Lung (tissue), 12 donors: ENCODE results near the gene TAF8. TPM values are rescaled to one million over a fixed set of nuclear protein-coding genes. Genes with fewer than 3 reads are reported as not detected.

Experiments used
- ATAC-seq: fragments of 200-7000 bp; cut with Tn5 transposase; one replicate; pipeline ENCODE4 v1.9.1; 2020; ENCODE audit warnings: moderate number of reproducible peaks; ENCODE audit not compliant: insufficient read depth, low FRiP score
- DNase-seq, 3 donors: peaks; one replicate each; pipeline ENCODE4 v3.0.0-alpha.2; 2013 to 2017
- H3K27ac ChIP-seq, 2 donors: one replicate each; pipeline ENCODE4 v1.5.1; 2013; ENCODE audit warnings: mild to moderate bottlenecking in 2 of 2, moderate library complexity in 2 of 2, control low read depth in 1 of 2, inconsistent platforms in 1 of 2, low read depth in 1 of 2, low read length in 1 of 2
- H3K27me3 ChIP-seq, 3 donors: one replicate each; pipeline ENCODE4 v1.5.1; 2013; ENCODE audit warnings: low read length in 2 of 3; ENCODE audit not compliant: control insufficient read depth in 3 of 3, insufficient read depth in 3 of 3
- H3K36me3 ChIP-seq, 4 donors: one replicate each; pipeline ENCODE4 v1.5.1; 2013; ENCODE audit warnings: low read length in 4 of 4, mild to moderate bottlenecking in 1 of 4, moderate library complexity in 1 of 4; ENCODE audit not compliant: control insufficient read depth in 4 of 4, insufficient read depth in 4 of 4
- H3K4me1 ChIP-seq, 5 donors: one replicate each; pipeline ENCODE4 v1.5.1; 2013; ENCODE audit warnings: low read length in 5 of 5, mild to moderate bottlenecking in 2 of 5, moderate library complexity in 1 of 5; ENCODE audit not compliant: control insufficient read depth in 5 of 5, insufficient read depth in 5 of 5
- H3K4me3 ChIP-seq: one replicate; pipeline ENCODE4 v1.5.1; 2013; ENCODE audit warnings: mild to moderate bottlenecking, control low read depth, moderate library complexity
- H3K9ac ChIP-seq, 2 donors: one replicate each; pipeline ENCODE4 v1.5.1; 2013; ENCODE audit warnings: low read length in 2 of 2, control low read depth in 1 of 2; ENCODE audit not compliant: insufficient read depth in 1 of 2
- H3K9me3 ChIP-seq, 4 donors: one replicate each; pipeline ENCODE4 v1.5.1; 2013; ENCODE audit warnings: low read length in 3 of 4, mild to moderate bottlenecking in 1 of 4, moderate library complexity in 1 of 4; ENCODE audit not compliant: control insufficient read depth in 4 of 4, insufficient read depth in 3 of 4
- whole genome bisulfite sequencing, 2 donors: extraction: QIAGEN DNeasy Blood & Tissue Kit; methylation state at CpG; one replicate each; pipeline ENCODE4 v1.1.7; 2013; 5-methylcytosine and 5-hydroxymethylcytosine counted together
- polyA plus RNA-seq, 2 donors: library from polyadenylated mRNA; stranded (reverse); fragments of 200-250 nt; gene quantifications; one replicate each; pipeline ENCODE4 v1.2.1, GENCODE V29; 2013
- total RNA-seq, 2 donors: library from RNA; depleted of rRNA in 1 of 2; stranded (reverse); fragments of >200 nt in 1 of 2; gene quantifications; one replicate each; pipeline ENCODE4 v1.2.1, GENCODE V29; 2014 to 2021
- TF ChIP-seq, protein P1 (sequence below): IDR thresholded peaks from 2 replicates; pipeline ENCODE4 v1.5.1; 2012; ENCODE audit warnings: mild to moderate bottlenecking; ENCODE audit errors: control extremely low read depth, extremely low read depth
- donor health status: control.
- donor health status: control.
- donor health status: Bipolar disorder and iron deficiency.
- donor health status: healthy.
- donor health status: DM: yes; HTN: yes; CAD: no.

TAF8 gene
- total and polyA plus RNA-seq, 4 donors: 14.0 to 26.7 (median 17.0) TPM

DNA sequence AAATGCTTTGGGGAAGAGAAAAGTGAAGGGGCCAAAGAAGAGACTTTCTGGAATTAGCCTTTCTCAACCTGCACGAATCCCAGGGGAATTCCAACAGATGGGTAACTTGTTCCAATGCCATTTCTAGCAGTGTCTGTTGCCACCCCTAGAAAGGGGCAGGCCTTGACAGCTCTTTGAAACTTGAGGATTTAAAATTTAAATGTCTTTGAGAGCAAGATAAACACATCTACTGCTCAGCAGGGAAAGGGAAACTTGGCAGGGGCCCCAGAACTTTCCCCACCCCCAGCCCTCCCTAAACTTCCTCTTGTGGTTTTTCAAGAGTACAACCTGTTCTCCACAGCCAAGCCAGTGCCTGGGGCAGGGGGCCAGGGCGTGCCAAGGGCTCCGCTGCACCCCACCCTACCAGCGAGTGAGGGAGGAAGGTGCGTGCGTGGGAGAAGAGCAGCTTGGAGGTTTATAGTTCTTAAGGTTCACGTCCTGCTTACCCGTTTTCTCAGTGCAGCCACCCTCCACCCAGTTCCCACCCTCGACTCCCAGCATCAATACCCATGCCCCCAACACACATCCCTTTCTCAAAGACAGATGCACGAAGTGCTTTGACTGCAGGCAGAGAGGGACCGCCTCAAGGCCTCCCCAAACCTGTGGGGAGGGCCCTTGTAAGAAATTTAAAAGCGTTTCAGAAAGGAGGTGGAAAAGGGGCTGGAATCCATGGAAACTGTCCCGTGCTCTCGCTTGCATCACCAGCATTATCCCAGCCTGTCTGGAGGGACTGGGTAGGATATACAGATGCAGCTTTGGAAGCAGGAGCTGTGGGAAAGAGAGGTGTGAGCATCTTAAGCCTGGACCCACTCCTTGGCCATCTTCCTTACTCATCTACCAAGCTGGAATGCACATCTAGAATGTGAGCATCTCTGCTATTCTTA is 4.5 kb upstream of the TAF8 start:
- Histone ChIP-seq H3K9me3 (no peaks in the 10 kb centered on the region), H3K36me3 (no peaks in the 10 kb centered on the region), H3K27ac (peak overlapping the region; percentile 86 to 95), H3K4me1 (peaks cover 6 to 29% (median 23%) of the 10 kb centered on the region in 5 donors), H3K9ac (peak overlapping the region in 1 of 2 donors; percentile 44), H3K4me3 (no peak overlapping the region), H3K27me3 (no peaks in the 10 kb centered on the region)
- TF ChIP-seq, protein P1, sequence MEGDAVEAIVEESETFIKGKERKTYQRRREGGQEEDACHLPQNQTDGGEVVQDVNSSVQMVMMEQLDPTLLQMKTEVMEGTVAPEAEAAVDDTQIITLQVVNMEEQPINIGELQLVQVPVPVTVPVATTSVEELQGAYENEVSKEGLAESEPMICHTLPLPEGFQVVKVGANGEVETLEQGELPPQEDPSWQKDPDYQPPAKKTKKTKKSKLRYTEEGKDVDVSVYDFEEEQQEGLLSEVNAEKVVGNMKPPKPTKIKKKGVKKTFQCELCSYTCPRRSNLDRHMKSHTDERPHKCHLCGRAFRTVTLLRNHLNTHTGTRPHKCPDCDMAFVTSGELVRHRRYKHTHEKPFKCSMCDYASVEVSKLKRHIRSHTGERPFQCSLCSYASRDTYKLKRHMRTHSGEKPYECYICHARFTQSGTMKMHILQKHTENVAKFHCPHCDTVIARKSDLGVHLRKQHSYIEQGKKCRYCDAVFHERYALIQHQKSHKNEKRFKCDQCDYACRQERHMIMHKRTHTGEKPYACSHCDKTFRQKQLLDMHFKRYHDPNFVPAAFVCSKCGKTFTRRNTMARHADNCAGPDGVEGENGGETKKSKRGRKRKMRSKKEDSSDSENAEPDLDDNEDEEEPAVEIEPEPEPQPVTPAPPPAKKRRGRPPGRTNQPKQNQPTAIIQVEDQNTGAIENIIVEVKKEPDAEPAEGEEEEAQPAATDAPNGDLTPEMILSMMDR: no peak
- ATAC-seq: peak; percentile 59
- 4 to 5% methylated on average over 14 of the region's 14 CpGs for WGBS, 2 donors
- peak; percentile 89 to 93 (median 90) for DNase-seq

DNA sequence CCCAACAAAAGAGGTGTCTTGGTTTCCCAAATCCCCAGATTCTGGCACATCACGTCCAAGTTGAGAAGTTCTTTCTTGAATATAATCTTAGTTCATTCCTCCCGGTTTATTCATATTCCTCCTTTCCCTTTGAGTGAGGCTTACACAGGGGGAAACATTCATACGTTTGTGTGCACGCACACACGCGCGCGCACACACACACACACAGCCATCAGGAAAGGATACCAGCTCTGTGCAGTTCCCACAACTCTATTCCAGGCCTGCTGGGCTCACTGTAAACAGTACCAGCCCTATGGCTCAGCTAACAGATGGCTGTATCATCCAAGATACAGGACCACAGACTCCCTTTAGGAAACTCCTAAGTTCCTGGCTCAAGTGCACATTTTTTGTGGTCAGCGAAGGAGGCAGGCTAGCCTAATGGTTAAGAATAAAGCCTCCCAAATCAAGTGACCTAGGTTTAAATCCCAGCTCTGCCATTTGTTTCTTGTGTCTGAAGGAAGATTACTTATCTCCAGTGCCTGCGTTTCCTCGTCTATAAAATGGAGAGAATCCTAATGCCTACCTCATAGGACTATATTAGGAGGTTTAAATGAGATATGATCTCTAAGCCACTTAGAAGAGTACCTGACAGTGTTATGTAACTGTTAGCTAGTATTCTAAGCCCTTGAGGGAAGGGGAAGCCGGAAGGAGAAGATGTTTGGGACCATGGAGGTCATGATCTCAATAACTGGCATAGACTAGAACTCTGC is 3.7 kb upstream of the TAF8 start:
- Histone ChIP-seq H3K27me3 (no peaks in the 10 kb centered on the region), H3K9ac (peak overlapping the region in 1 of 2 donors; percentile 43), H3K36me3 (no peaks in the 10 kb centered on the region), H3K27ac (peak overlapping the region; percentile 83 to 95), H3K4me3 (no peak overlapping the region), H3K9me3 (no peaks in the 10 kb centered on the region), H3K4me1 (peaks cover 3 to 35% (median 19%) of the 10 kb centered on the region in 5 donors)
- DNase-seq (no peak), ATAC-seq (no peak)
- TF ChIP-seq, protein P1: no peak
- WGBS, 2 donors: 43 to 53% methylated on average over 12 of the region's 12 CpGs

DNA sequence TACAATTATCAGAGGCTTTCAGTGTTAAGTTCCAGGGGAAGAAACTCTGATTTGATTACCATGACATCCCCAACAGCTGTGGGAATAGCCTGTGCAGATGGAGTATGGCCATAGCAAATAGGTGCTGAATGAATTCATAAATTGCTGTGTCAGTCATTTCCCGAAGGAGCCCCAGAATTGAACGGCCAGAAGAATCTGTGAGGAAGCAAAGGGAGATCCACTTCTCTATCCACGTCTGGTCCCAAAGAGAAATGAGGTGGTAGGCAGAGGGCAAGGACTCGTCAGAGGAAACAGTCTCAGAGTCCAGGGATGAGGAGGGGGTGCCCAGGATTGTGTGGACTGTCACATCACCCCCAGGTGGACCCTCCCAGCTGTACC is 3.1 kb upstream of the TAF8 start:
- H3K27me3 ChIP-seq: no peaks in the 10 kb centered on the region
- peak overlapping the region in 1 of 2 donors; percentile 7 for H3K9ac ChIP-seq
- ATAC-seq (no peak), DNase-seq (no peak)
- 13 to 23% methylated on average over 4 of the region's 4 CpGs for WGBS, 2 donors
- H3K36me3 ChIP-seq: no peaks in the 10 kb centered on the region
- H3K27ac ChIP-seq: peak overlapping the region; percentile 83 to 95
- TF ChIP-seq, protein P1: no peak
- peak overlapping the region; percentile 80 for H3K4me3 ChIP-seq
- H3K9me3 ChIP-seq: no peaks in the 10 kb centered on the region
- H3K4me1 ChIP-seq: peaks cover 3 to 35% (median 18%) of the 10 kb centered on the region in 5 donors
